GM23248 (cell line): ENCODE data around the gene LRSAM1.

Experiments used
- EZH2 ChIP-seq: fragments of 200-600 bp; sonication (generic); IDR thresholded peaks from 2 replicates; pipeline ENCODE4 v1.6.1; 2018; ENCODE audit warnings: antibody characterized with exemption, mild to moderate bottlenecking; ENCODE audit not compliant: insufficient read depth, poor library complexity, severe bottlenecking
- EZH2phosphoT487 ChIP-seq: fragments of 200-600 bp; sonication (generic); IDR thresholded peaks from 2 replicates; pipeline ENCODE4 v1.6.1; 2018; ENCODE audit warnings: antibody characterized with exemption, moderate library complexity, mild to moderate bottlenecking, low read depth; ENCODE audit not compliant: insufficient read depth

GRCh38 chr9:127437497-127438264 lies 13.6 kb upstream of the LRSAM1 start:
- TF ChIP-seq EZH2phosphoT487 (no peak), EZH2 (no peak)
